A549 (cell line): ENCODE results near the gene ZC3H12D.

Experiments used
- BHLHE40 ChIP-seq: IDR thresholded peaks from 2 replicates; pipeline ENCODE4 v1.6.1; 2012; ENCODE audit warnings: low read depth, low read length, inconsistent platforms
- CHD2 ChIP-seq: fragments of 150-350 bp; IDR thresholded peaks from 2 replicates; pipeline ENCODE4 v1.6.1; 2014; ENCODE audit warnings: low read length; ENCODE audit not compliant: partially characterized antibody
- CTCF ChIP-seq: fragments of >200 bp; sonication (Bioruptor Twin); formaldehyde crosslinking; IDR thresholded peaks from 3 replicates; pipeline ENCODE4 v1.5.1; 2016
- EHMT2 ChIP-seq: fragments of 200-600 bp; sonication (generic); IDR thresholded peaks from 2 replicates; pipeline ENCODE4 v1.6.1; 2016; ENCODE audit warnings: antibody characterized with exemption, low read depth, mild to moderate bottlenecking, moderate library complexity
- MAFK ChIP-seq: fragments of 450-650 bp; IDR thresholded peaks from 2 replicates; pipeline ENCODE4 v1.6.1; 2014; ENCODE audit not compliant: partially characterized antibody
- MAX ChIP-seq: IDR thresholded peaks from 2 replicates; pipeline ENCODE4 v1.6.1; 2012
- MYC ChIP-seq: IDR thresholded peaks from 2 replicates; pipeline ENCODE4 v1.6.1; 2012; ENCODE audit warnings: mild to moderate bottlenecking, inconsistent platforms, low read length, improper control_type of control experiment, borderline replicate concordance
- PBX3 ChIP-seq: IDR thresholded peaks from 2 replicates; pipeline ENCODE4 v1.6.1; 2012
- POLR2A ChIP-seq: IDR thresholded peaks from 2 replicates; pipeline ENCODE4 v1.6.1; 2012; ENCODE audit warnings: mild to moderate bottlenecking, low read length
- RNF2 ChIP-seq: fragments of 200-600 bp; sonication (generic); IDR thresholded peaks from 2 replicates; pipeline ENCODE4 v1.6.1; 2016; ENCODE audit warnings: low read depth, mild to moderate bottlenecking, antibody characterized with exemption, moderate library complexity, borderline replicate concordance
- ZSCAN20 ChIP-seq: fragments of 250-450 bp; sonication (Bioruptor Pico); IDR thresholded peaks from 2 replicates; pipeline ENCODE4 v1.8.0; 2022; ENCODE audit warnings: mild to moderate bottlenecking, moderate library complexity

DNA sequence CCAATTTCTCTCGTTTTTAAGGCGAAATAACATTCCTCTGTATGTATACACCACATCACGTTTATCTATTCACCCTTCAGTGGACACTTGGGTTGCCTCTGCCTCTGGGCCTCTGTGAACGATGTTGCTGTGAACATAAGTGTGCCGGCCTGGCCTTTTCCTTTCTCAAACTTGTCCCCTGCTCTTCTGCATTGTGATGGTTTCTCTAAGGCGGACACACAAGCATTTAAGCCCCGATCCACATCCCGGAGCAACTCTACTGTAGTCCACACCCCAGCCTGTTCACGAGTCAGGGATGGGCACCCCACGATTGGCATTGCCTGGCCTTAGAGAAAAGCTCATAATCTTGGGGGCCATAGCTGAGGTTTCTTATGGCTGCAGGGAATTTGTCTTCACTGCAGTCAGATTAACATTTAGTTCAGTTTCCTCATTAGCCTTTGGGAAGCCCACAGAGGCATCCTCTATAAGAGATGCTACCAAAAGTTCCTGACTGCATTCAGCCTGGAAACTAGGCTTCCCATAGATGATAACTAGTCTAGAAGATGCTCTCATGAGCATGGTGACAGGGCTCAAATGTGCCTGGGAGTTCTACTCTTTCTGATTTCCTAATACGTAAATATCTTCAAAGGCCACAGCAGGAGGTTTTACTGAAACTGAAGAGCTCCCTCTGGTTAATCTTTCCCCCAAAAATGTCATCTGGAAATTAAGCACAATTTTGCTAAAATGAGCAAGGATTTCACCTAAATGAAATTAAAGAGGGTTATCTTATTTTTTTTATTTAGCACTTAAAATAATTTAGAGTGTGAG lies 762 bp downstream of the ZC3H12D start:
- no peak for TF ChIP-seq CTCF
- TF ChIP-seq EHMT2 = no peak
- TF ChIP-seq POLR2A = no peak
- TF ChIP-seq RNF2 = no peak
- no peak for TF ChIP-seq BHLHE40
- TF ChIP-seq MAX = no peak
- no peak for TF ChIP-seq MAFK
- TF ChIP-seq MYC = no peak
- no peak for TF ChIP-seq CHD2
- TF ChIP-seq PBX3 = no peak
- no peak for TF ChIP-seq ZSCAN20 (CRISPR knock-in tag)
